GM23248 (cell line): ENCODE data around the gene HSD17B11. TPM values are rescaled to one million over a fixed set of nuclear protein-coding genes. Genes with fewer than 3 reads are reported as not detected.

Experiments
- DNase-seq: peaks from one replicate; pipeline ENCODE4 v3.0.0-alpha.2; 2015
- H2AFZ ChIP-seq: fragments of 200-600 bp; sonication (generic); 2 replicates; pipeline ENCODE4 v1.6.1; 2016; ENCODE audit warnings: antibody characterized with exemption
- H3F3A ChIP-seq: fragments of 200-600 bp; sonication (generic); 2 replicates; pipeline ENCODE4 v1.6.1; 2016; ENCODE audit warnings: mild to moderate bottlenecking, antibody characterized with exemption, mixed run types; ENCODE audit not compliant: insufficient read depth
- H3K27ac ChIP-seq: fragments of 200-600 bp; sonication (generic); 2 replicates; pipeline ENCODE4 v1.5.1; 2016; ENCODE audit warnings: mild to moderate bottlenecking
- H3K27me3 ChIP-seq: fragments of 200-600 bp; sonication (generic); replicated peaks from 2 replicates; pipeline ENCODE4 v1.6.1; 2016; ENCODE audit warnings: mild to moderate bottlenecking; ENCODE audit not compliant: insufficient read depth
- H3K36me3 ChIP-seq: fragments of 200-600 bp; sonication (generic); 2 replicates; pipeline ENCODE4 v1.6.1; 2016; ENCODE audit warnings: low read depth, mild to moderate bottlenecking
- H3K4me1 ChIP-seq: fragments of 200-600 bp; sonication (generic); 2 replicates; pipeline ENCODE4 v1.6.1; 2016; ENCODE audit warnings: mild to moderate bottlenecking; ENCODE audit not compliant: insufficient read depth
- H3K4me2 ChIP-seq: fragments of 200-600 bp; sonication (generic); one replicate; pipeline ENCODE4 v1.6.1; 2016; ENCODE audit warnings: mild to moderate bottlenecking; ENCODE audit not compliant: unreplicated experiment
- H3K4me3 ChIP-seq: fragments of 200-600 bp; sonication (generic); 2 replicates; pipeline ENCODE4 v1.5.1; 2016; ENCODE audit warnings: mild to moderate bottlenecking
- H3K79me2 ChIP-seq: fragments of 200-600 bp; sonication (generic); 2 replicates; pipeline ENCODE4 v1.6.1; 2016; ENCODE audit warnings: mild to moderate bottlenecking; ENCODE audit not compliant: insufficient read depth
- H3K9ac ChIP-seq: fragments of 200-600 bp; sonication (generic); 2 replicates; pipeline ENCODE4 v1.6.1; 2016; ENCODE audit warnings: mild to moderate bottlenecking
- H3K9me2 ChIP-seq: fragments of 200-600 bp; sonication (generic); 2 replicates; pipeline ENCODE4 v1.6.1; 2016; ENCODE audit warnings: mixed run types, mild to moderate bottlenecking, moderate library complexity; ENCODE audit not compliant: insufficient read depth
- H3K9me3 ChIP-seq: fragments of 200-600 bp; sonication (generic); one replicate; pipeline ENCODE4 v1.6.1; 2017; ENCODE audit warnings: low read depth
- H4K20me1 ChIP-seq: fragments of 200-600 bp; sonication (generic); 2 replicates; pipeline ENCODE4 v1.6.0; 2016; ENCODE audit not compliant: insufficient read depth
- EZH2 ChIP-seq: fragments of 200-600 bp; sonication (generic); IDR thresholded peaks from 2 replicates; pipeline ENCODE4 v1.6.1; 2018; ENCODE audit warnings: antibody characterized with exemption, mild to moderate bottlenecking; ENCODE audit not compliant: insufficient read depth, poor library complexity, severe bottlenecking
- EZH2phosphoT487 ChIP-seq: fragments of 200-600 bp; sonication (generic); IDR thresholded peaks from 2 replicates; pipeline ENCODE4 v1.6.1; 2018; ENCODE audit warnings: antibody characterized with exemption, moderate library complexity, mild to moderate bottlenecking, low read depth; ENCODE audit not compliant: insufficient read depth
- WGBS, 2 experiments: methylation state at CpG; one replicate each; pipeline ENCODE4 v1.1.6; 2015 to 2017; ENCODE audit warnings: low lambda C conversion rate in 2 of 2, low coverage in 1 of 2; ENCODE audit errors: missing lambda C conversion rate in 2 of 2; 5-methylcytosine and 5-hydroxymethylcytosine counted together
- in situ Hi-C: fragments of 300-500 bp; cut with MboI; formaldehyde crosslinking; loops from 2 replicates; pipeline ENCODE4 v1.15.0; 2020
- polyA plus RNA-seq: library from polyadenylated mRNA; unstranded; fragments of >200 nt; fragmentation: Nextera tagmentation; extraction: Ambion mirVana; gene quantifications from 2 replicates; pipeline ENCODE4 v1.2.1, GENCODE V29; 2016
- total RNA-seq: library from RNA; depleted of rRNA; stranded (reverse); fragments of >200 nt; shearing (Covaris generic); gene quantifications from 2 replicates; pipeline ENCODE4 v1.2.3, GENCODE V29; 2014

HSD17B11 gene
- total and polyA plus RNA-seq, 2 experiments from 2014 or later: 31.1 to 37.0 TPM

DNA sequence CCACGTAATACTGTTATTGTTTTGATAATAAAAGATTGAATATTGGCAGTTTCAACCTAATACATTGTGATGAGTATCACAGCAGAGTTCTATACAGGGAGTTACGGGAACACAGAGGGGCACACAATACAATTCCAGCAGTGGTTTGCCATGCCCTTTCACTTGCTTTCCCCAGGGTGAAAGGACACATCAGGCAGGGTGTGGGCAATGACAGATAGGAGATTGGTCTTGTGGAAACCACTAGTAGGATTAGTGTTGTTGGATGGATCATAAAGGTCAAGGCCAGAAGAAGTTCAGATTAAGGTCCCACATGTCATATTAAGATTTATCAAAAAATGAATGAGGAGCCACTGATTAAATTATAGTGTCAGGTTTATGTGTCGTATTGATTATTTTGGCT, 8.1 kb downstream of the HSD17B11 start:
- Histone ChIP-seq H3F3A (no peaks in the 10 kb centered on the region), H3K27ac (no peak overlapping the region), H3K4me3 (no peak overlapping the region), H3K79me2 (peaks cover 43% of the 10 kb centered on the region), H4K20me1 (no peaks in the 10 kb centered on the region), H3K9me2 (no peaks in the 10 kb centered on the region), H3K9me3 (no peaks in the 10 kb centered on the region), H3K36me3 (no peaks in the 10 kb centered on the region), H3K27me3 (no peaks in the 10 kb centered on the region), H3K4me1 (no peaks in the 10 kb centered on the region), H3K9ac (no peak overlapping the region), H2AFZ (no peak overlapping the region), H3K4me2 (no peak overlapping the region)
- no peak for TF ChIP-seq EZH2
- no peak for TF ChIP-seq EZH2phosphoT487
- WGBS, 2 experiments: 80 to 90% methylated on average over 3 of the region's 3 CpGs
- in situ Hi-C loops: no loop called here
- no peak for DNase-seq

DNA sequence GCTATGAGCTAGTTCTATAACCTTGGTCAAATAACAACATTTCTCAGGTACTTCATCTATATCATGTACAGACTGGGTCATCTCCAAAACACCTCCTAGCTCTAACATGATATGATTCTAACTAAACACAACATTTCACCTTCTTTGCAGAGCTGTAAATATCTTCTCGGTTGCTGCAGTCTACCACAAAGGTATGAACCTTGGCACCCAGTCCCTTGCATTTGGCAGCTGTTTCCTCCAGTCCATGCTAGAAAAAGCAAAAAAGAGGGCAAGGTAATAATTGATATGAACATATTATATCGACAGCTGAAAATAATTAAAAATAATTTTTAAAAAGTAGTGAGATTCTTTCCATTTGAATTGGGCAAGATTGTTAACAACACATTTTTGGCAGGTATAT, 8.9 kb downstream of the HSD17B11 start:
- TF ChIP-seq EZH2phosphoT487: no peak
- TF ChIP-seq EZH2: no peak
- no peak for DNase-seq
- no peaks in the 10 kb centered on the region for H3K27me3 ChIP-seq
- 67 to 72% methylated on average over 2 of the region's 2 CpGs for WGBS, 2 experiments
- in situ Hi-C loops: no loop called here
- no peak overlapping the region for H3K4me2 ChIP-seq
- no peaks in the 10 kb centered on the region for H3K36me3 ChIP-seq
- peaks cover 34% of the 10 kb centered on the region for H3K79me2 ChIP-seq
- no peak overlapping the region for H2AFZ ChIP-seq
- H3K4me3 ChIP-seq: no peak overlapping the region
- no peaks in the 10 kb centered on the region for H4K20me1 ChIP-seq
- H3K9me3 ChIP-seq: no peaks in the 10 kb centered on the region
- H3F3A ChIP-seq: no peaks in the 10 kb centered on the region
- H3K4me1 ChIP-seq: no peaks in the 10 kb centered on the region
- H3K9ac ChIP-seq: no peak overlapping the region
- no peak overlapping the region for H3K27ac ChIP-seq
- H3K9me2 ChIP-seq: no peaks in the 10 kb centered on the region

DNA sequence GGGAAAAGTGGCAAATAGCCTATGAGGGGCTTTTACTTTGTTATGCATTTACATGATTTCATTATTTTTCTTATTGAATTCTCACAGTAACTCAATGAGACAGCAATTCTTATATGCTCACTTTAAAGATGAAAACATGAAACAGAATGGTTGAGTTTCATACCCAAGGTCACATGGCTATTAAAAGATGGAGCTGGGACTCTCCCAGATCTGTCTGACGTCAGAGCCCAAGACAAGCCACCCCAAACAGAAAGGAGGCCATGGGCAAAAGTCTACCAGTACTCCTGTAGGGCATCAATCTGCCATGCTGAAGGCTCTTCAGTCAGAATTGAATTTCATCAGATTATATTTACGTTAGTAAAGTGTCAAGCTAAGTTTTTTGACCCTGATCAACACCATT, 13.2 kb downstream of the HSD17B11 start:
- Histone ChIP-seq H3F3A (peaks cover 4% of the 10 kb centered on the region; the same call in 1 of the 2 replicates), H3K9me2 (no peaks in the 10 kb centered on the region), H3K79me2 (no peaks in the 10 kb centered on the region; the same call in 1 of the 2 replicates), H3K4me3 (no peak overlapping the region), H3K27me3 (no peaks in the 10 kb centered on the region), H3K9me3 (no peaks in the 10 kb centered on the region), H3K4me2 (no peak overlapping the region), H2AFZ (no peak overlapping the region), H3K9ac (no peak overlapping the region), H4K20me1 (no peaks in the 10 kb centered on the region), H3K27ac (no peak overlapping the region), H3K4me1 (peaks cover 14% of the 10 kb centered on the region), H3K36me3 (no peaks in the 10 kb centered on the region)
- no peak for DNase-seq
- WGBS, 2 experiments: 55 to 62% methylated on average over 2 of the region's 2 CpGs
- in situ Hi-C loops: loop anchor here (5.0 kb wide), 1 partner anchor 84 kb away; no protein-coding TSS in a partner anchor
- TF ChIP-seq EZH2phosphoT487 (no peak), EZH2 (no peak)

DNA sequence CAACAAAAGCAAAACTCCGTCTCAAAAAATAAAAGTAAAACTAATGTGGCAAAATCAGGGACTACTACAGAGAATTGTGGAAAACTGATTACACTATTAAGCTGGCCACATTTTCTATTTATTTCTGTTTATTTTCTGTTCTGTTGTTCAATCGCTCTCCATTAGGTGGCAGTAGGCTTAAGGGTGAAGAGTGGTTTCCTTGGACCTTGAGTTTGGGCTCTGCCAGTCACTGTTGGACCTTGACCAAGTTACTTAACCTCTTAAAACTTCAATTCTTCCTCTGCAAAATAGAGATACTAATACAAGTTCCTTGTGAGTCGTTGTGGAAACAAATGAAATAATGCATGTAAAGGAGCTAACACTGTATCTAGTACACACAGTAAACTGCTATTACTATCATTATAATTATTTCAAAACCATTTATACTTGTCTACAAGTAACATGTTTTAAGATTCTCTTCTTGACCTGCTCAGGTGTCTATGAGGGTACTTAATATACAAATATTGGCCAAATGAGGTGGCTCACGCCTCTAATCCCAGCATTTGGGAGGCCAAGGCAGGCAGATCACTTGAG, 15.2 kb downstream of the HSD17B11 start:
- H3K4me3 ChIP-seq: no peak overlapping the region
- in situ Hi-C loops: loop anchor here (5.0 kb wide), 1 partner anchor 86 kb away; no protein-coding TSS in a partner anchor
- peaks cover 4% of the 10 kb centered on the region; the same call in 1 of the 2 replicates for H3F3A ChIP-seq
- peaks cover 14% of the 10 kb centered on the region for H3K4me1 ChIP-seq
- H3K9ac ChIP-seq: peak overlapping the region; percentile 35; the same call in 1 of the 2 replicates
- TF ChIP-seq EZH2 (no peak), EZH2phosphoT487 (no peak)
- WGBS, 2 experiments: 35 to 36% methylated on average over 4 of the region's 4 CpGs
- H3K9me2 ChIP-seq: no peaks in the 10 kb centered on the region
- H3K9me3 ChIP-seq: no peaks in the 10 kb centered on the region
- DNase-seq: peak; percentile 92
- H3K4me2 ChIP-seq: no peak overlapping the region
- H4K20me1 ChIP-seq: no peaks in the 10 kb centered on the region
- H2AFZ ChIP-seq: no peak overlapping the region
- H3K27ac ChIP-seq: peak overlapping the region; percentile 62
- H3K36me3 ChIP-seq: peaks cover 6% of the 10 kb centered on the region; the same call in 1 of the 2 replicates
- H3K79me2 ChIP-seq: no peaks in the 10 kb centered on the region; the same call in 1 of the 2 replicates
- H3K27me3 ChIP-seq: no peaks in the 10 kb centered on the region

DNA sequence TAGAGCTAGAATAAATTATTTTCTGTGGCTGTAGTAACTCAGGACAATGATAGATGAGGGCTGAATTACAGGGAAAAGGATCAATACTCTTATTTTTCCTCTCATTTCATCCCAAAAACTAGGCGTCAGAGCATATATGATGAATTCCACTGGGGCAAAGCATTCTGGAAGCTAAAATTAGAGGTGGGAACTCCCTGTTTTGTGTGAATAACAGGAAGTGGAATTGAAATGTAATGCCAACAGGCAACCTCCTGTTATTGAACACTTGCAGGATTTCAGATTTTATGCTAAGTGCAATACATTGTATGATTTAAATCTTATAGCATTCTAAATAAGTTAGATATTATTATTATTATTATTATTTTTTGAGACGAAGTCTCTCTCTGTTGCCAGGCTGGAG, 20.9 kb downstream of the HSD17B11 start:
- Histone ChIP-seq H3K27ac (no peak overlapping the region), H3K27me3 (no peaks in the 10 kb centered on the region), H3K4me1 (peaks cover 6% of the 10 kb centered on the region), H3K4me3 (no peak overlapping the region), H3K9me2 (no peaks in the 10 kb centered on the region), H3F3A (no peaks in the 10 kb centered on the region), H3K9me3 (no peaks in the 10 kb centered on the region), H3K36me3 (peaks cover 14% of the 10 kb centered on the region), H2AFZ (no peak overlapping the region), H4K20me1 (no peaks in the 10 kb centered on the region), H3K9ac (no peak overlapping the region), H3K4me2 (no peak overlapping the region), H3K79me2 (no peaks in the 10 kb centered on the region)
- DNase-seq: no peak
- WGBS, 2 experiments: 89 to 90% methylated on average over 2 of the region's 2 CpGs
- TF ChIP-seq EZH2phosphoT487 (no peak), EZH2 (no peak)
- in situ Hi-C loops: no loop called here
